Inflammatory macrophage treated with lipopolysaccharide for 4 hours (primary cell): Measurements from ENCODE around the gene LYPLA2.
A peak's percentile ranks its signal among the peaks of the same experiment; 100 is the strongest.

Source experiments
- DNase-seq: peaks from one replicate; pipeline ENCODE4 v3.0.0-alpha.2; 2020

LYPLA2 gene

GRCh38 chr1:23838401-23838866 lies 47.5 kb downstream of the LYPLA2 start:
- peak; percentile 69 for DNase-seq

- DNase-seq = no peak
Measured at GRCh38 chr1:23843644-23844043, 52.7 kb downstream of the LYPLA2 start.
